Measurements from ENCODE around the gene KDM6B.

KDM6B gene

DNA sequence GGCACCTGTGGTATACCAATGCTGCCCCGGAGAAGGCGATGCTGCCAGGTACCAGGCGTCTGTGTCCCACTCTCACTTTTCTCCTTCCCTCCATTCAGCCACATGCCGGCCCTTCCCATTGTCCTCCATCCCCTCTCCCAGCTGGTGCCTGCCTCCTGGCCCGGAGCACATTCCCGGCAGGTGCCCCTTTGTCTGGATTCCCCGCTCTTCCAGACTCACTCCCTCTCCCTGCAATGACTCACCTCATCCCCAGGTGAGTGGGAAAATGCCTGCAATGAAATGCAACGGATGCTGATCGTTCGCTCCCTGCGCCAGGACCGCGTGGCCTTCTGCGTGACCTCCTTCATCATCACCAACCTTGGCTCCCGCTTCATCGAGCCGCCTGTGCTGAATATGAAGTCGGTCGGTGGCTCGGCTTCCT, 10.4 kb upstream of the KDM6B start:
- DNase-seq (ENCODE audit: low spot score): no peak

DNA sequence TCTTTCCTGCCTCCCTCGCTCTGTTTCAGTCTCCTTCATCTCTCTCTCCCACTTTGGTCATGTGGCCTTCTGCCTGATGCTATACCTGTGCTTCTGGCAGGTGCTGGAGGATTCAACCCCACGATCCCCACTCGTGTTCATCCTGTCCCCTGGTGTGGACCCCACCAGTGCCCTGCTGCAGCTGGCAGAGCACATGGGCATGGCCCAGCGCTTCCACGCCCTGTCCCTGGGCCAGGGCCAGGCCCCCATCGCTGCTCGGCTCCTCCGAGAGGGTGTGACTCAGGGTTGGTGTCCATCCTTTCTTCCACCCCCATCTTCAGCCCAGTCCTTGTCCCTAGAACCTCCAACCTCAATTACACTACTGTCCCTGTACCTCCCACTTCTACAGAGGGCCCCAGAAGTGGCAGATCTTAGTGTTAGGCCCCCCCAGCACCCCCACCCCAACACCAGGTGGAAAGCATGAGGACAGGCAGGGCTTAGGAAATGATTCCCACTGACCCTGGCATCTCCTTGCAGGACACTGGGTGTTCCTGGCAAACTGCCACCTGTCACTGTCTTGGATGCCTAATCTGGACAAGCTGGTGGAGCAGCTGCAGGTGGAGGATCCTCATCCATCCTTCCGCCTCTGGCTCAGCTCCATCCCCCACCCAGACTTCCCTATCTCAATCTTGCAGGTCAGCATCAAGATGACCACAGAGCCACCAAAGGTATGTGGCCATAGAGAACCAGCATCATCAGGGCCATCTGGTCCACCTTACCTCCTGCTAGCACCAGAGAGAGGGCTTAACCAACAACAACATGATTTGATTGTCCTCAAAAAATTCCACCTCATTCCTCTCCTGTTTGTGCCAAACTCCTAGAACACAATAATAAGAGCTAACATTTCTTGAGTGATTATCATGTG, 9.7 kb upstream of the KDM6B start:
- DNase-seq (ENCODE audit: low spot score): peak; percentile 21

GRCh38 chr17:7825206-7825990, 8.6 kb upstream of the KDM6B start:
- peak; percentile 37 for DNase-seq (ENCODE audit: low spot score)

DNA sequence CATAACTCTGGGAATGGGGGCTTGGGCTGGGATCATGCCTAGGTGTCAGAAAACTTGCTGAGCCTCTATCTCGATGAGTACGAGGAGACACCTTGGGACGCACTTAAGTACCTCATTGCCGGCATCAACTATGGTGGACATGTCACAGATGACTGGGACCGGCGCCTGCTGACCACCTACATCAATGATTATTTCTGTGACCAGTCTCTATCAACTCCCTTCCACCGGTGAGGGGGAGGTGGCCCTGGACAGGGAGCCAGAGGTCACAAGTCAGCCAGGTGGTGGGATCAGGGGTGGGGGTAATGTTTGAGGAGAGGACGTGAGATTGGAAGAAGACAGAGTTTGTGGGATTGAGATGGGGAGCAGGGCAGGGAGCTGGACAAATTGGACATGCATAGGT, 3.4 kb upstream of the KDM6B start:
- no peak for DNase-seq (ENCODE audit: low spot score)

DNA sequence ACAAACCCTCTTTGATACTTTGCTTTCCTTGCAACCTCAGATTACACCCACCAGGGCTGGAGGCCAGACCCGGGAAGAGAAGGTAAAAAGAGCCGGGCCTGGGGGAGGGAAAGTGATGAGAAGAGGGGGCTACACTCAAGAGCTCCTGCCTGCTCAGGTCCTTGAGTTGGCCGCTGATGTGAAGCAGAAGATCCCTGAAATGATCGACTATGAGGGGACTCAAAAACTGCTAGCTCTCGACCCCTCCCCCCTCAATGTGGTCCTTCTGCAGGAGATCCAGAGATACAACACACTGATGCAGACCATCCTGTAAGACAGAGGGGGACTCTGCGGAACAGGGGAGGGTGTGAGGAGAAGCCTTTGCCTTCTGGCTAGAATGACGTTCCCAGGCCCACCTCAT, 2.8 kb upstream of the KDM6B start:
- DNase-seq (ENCODE audit: low spot score): no peak

- DNase-seq (ENCODE audit: low spot score): no peak
Measured at GRCh38 chr17:7832431-7832830, 1.6 kb upstream of the KDM6B start.

- DNase-seq (ENCODE audit: low spot score): no peak
Measured at GRCh38 chr17:7833011-7833794, 814 bp upstream of the KDM6B start.

DNA sequence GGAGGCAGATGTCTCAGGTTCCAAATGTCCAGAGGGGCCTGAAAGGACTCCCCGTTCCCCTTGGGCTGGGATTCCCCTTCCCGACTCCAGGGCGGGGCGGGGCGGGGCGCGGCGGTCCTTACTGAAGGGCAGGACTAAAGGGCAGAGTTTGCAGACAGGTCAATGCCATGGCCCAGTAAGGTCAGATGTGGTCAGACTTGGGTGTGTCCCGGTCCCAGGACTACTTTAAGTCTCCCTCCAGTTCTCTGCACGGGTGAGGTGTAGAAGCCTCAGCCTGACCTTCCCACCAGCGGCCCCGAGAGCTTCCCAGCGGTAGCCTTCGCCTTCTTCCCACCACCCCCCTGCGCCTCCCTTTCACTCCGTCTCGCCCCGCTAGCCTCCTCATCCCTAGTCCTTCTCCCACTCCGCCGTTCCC, 532 bp downstream of the KDM6B start:
- peak; percentile 74 for DNase-seq (ENCODE audit: low spot score)

DNA sequence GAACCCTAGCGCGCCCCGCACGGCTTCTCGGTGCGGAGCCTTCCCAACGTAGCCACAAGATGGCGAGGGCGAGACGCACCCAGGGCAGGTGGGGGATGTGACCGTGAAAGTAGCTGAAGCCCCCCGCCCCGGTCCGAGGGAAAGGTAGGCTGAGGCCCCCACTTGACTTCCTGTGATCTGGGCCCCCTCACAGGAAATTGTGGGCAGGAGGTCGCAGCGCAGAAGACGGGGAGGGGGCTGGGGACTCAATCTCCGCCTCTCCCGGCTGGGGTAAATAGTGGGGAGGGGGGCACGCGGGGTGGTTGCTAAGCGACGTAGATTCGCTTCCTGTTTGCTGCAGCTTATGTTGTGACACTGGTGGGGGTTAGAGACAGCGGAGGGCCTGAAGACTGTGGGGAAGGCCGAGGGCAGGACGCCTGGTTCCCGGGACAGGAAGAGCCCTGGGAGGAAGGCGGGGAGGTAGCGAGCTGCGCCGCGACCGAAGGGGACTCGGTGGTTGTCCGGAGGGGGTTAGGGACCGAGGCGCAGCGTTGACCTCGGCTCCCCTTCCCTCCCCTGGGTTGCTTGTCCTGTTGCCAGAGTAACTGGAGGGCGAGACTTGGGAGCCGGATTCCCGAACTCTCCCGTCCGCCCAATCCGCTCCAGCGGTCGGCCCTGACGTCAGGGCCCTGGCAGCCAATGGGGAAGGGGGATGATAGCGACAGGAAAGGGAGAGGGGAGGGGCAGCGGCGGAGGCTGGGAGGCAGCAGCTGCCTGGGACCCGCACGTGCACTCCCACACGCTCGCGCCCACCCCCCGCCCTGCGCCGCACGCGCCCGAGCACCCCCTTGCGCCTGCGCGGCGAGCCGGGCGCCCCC, 1.2 kb downstream of the KDM6B start:
- DNase-seq (ENCODE audit: low spot score): peak; percentile 95

- no peak for DNase-seq (ENCODE audit: low spot score)
Measured at GRCh38 chr17:7835814-7836595, 2.0 kb downstream of the KDM6B start.

DNA sequence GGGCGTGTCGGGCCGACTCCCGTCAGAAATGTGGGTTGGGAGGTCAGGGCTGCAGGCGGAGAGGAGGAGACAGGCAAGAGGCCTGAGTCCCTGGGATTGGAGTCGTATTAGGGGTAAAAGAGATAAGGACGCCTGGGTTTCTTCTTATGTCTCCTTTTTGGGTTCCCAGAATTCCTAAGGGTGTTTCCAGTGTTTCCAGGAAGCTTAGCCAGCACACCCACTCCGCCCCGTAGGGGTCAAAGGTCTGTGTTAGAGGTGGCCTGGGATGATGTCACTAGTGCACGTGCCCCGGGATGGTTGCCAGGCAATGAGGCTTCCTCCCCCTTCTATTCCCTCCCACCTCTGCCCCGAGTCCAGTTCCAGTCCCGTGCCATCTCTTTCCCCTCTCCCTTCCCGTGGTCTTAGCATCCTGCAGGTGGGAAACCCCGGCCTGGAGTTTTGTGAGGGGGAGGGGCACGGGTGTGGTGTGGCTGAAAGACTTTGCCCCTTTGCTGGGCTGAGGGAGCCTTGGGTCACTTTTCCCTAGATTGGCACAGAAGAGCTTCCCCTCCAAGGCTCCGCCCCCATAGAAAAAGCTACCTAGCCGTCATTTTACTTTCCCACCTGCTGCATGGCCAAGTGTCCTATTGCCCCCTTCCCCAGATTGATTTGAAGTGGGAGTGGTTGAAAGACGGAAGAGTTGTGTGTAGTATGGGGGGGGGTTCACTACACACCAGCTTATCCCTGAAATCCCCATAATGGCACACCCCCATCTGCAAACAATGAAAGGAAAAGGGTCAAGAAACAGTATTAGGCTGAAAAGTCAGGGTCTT, 2.8 kb downstream of the KDM6B start:
- DNase-seq (ENCODE audit: low spot score): peak; percentile 94

GRCh38 chr17:7837408-7838088, 3.5 kb downstream of the KDM6B start:
- peak; percentile 72 for DNase-seq (ENCODE audit: low spot score)

- peak; percentile 39 for DNase-seq (ENCODE audit: low spot score)
Measured at GRCh38 chr17:7838090-7839075, 4.4 kb downstream of the KDM6B start.

GRCh38 chr17:7839190-7839875, 5.3 kb downstream of the KDM6B start:
- DNase-seq (ENCODE audit: low spot score): peak; percentile 32

- DNase-seq (ENCODE audit: low spot score): peak; percentile 57
Measured at GRCh38 chr17:7839876-7840261, 5.9 kb downstream of the KDM6B start.

- DNase-seq (ENCODE audit: low spot score): peak; percentile 16
Measured at GRCh38 chr17:7840441-7840840, 6.4 kb downstream of the KDM6B start.

GRCh38 chr17:7840875-7841274, 6.9 kb downstream of the KDM6B start:
- no peak for DNase-seq (ENCODE audit: low spot score)
